SK-N-SH treated with all-trans-retinoic acid at 6 μM for 48 hours (cell line): ENCODE measurements around the gene CCR6.

Experiments
- ARNTL ChIP-seq: fragments of 450-650 bp; formaldehyde crosslinking; IDR thresholded peaks from 2 replicates; pipeline ENCODE4 v1.5.0; 2020; ENCODE audit warnings: low read depth, mild to moderate bottlenecking, moderate library complexity, borderline replicate concordance
- PPARA ChIP-seq: fragments of 250-450 bp; sonication (Bioruptor Pico); IDR thresholded peaks from 2 replicates; pipeline ENCODE4 v1.5.0; 2020; ENCODE audit warnings: mild to moderate bottlenecking, borderline replicate concordance
- SNAI2 ChIP-seq: fragments of 250-450 bp; sonication (Bioruptor Pico); IDR thresholded peaks from 2 replicates; pipeline ENCODE4 v1.5.0; 2020; ENCODE audit warnings: mild to moderate bottlenecking, moderate library complexity
- ZFP3 ChIP-seq: fragments of 250-450 bp; sonication (Bioruptor Pico); IDR thresholded peaks from 2 replicates; pipeline ENCODE4 v1.5.0; 2020; ENCODE audit warnings: mild to moderate bottlenecking, moderate library complexity
- TF ChIP-seq, protein P1 (sequence below): fragments of 250-450 bp; sonication (Bioruptor Pico); IDR thresholded peaks from 2 replicates; pipeline ENCODE4 v1.5.0; 2020; ENCODE audit warnings: mild to moderate bottlenecking, moderate library complexity
- TF ChIP-seq, protein P2 (sequence below): fragments of 250-450 bp; sonication (Bioruptor Pico); IDR thresholded peaks from 2 replicates; pipeline ENCODE4 v1.5.1; 2020; ENCODE audit warnings: low read depth, mild to moderate bottlenecking, moderate library complexity
- TF ChIP-seq, protein P3 (sequence below): fragments of 250-450 bp; sonication (Bioruptor Pico); IDR thresholded peaks from 2 replicates; pipeline ENCODE4 v1.8.0; 2020; ENCODE audit warnings: mild to moderate bottlenecking, moderate library complexity, borderline replicate concordance
- TF ChIP-seq, protein P4 (sequence below): fragments of 250-450 bp; sonication (Bioruptor Pico); IDR thresholded peaks from 2 replicates; pipeline ENCODE4 v1.5.1; 2021; ENCODE audit warnings: mild to moderate bottlenecking, moderate library complexity

DNA sequence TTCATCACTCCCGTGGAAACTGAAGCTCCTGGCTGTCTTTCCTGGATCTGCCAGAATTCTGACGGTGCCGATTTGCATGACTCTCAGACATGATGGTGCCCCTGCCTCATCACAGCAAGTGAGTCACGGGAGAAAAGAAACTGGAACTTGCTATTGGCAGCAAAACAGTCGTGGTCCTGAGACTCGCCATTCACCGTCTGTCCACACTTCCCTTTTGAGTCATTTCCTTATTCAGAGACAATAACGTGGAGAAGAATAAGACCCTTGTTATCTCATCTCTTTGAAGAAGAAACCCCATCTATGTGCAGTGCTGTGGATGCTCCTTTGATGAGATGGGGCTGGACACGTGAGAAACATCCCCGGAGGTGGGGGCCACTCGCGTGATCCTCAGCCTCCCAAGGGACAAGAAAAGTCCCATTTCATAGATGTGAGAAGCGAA is 30.6 kb downstream of the CCR6 start:
- no peak for TF ChIP-seq ARNTL (CRISPR knock-in tag)
- TF ChIP-seq, protein P1, sequence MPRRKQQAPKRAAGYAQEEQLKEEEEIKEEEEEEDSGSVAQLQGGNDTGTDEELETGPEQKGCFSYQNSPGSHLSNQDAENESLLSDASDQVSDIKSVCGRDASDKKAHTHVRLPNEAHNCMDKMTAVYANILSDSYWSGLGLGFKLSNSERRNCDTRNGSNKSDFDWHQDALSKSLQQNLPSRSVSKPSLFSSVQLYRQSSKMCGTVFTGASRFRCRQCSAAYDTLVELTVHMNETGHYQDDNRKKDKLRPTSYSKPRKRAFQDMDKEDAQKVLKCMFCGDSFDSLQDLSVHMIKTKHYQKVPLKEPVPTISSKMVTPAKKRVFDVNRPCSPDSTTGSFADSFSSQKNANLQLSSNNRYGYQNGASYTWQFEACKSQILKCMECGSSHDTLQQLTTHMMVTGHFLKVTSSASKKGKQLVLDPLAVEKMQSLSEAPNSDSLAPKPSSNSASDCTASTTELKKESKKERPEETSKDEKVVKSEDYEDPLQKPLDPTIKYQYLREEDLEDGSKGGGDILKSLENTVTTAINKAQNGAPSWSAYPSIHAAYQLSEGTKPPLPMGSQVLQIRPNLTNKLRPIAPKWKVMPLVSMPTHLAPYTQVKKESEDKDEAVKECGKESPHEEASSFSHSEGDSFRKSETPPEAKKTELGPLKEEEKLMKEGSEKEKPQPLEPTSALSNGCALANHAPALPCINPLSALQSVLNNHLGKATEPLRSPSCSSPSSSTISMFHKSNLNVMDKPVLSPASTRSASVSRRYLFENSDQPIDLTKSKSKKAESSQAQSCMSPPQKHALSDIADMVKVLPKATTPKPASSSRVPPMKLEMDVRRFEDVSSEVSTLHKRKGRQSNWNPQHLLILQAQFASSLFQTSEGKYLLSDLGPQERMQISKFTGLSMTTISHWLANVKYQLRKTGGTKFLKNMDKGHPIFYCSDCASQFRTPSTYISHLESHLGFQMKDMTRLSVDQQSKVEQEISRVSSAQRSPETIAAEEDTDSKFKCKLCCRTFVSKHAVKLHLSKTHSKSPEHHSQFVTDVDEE = no peak
- TF ChIP-seq, protein P2, sequence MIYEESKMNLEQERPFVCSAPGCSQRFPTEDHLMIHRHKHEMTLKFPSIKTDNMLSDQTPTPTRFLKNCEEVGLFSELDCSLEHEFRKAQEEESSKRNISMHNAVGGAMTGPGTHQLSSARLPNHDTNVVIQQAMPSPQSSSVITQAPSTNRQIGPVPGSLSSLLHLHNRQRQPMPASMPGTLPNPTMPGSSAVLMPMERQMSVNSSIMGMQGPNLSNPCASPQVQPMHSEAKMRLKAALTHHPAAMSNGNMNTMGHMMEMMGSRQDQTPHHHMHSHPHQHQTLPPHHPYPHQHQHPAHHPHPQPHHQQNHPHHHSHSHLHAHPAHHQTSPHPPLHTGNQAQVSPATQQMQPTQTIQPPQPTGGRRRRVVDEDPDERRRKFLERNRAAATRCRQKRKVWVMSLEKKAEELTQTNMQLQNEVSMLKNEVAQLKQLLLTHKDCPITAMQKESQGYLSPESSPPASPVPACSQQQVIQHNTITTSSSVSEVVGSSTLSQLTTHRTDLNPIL (CRISPR knock-in tag) = no peak
- TF ChIP-seq, protein P3, sequence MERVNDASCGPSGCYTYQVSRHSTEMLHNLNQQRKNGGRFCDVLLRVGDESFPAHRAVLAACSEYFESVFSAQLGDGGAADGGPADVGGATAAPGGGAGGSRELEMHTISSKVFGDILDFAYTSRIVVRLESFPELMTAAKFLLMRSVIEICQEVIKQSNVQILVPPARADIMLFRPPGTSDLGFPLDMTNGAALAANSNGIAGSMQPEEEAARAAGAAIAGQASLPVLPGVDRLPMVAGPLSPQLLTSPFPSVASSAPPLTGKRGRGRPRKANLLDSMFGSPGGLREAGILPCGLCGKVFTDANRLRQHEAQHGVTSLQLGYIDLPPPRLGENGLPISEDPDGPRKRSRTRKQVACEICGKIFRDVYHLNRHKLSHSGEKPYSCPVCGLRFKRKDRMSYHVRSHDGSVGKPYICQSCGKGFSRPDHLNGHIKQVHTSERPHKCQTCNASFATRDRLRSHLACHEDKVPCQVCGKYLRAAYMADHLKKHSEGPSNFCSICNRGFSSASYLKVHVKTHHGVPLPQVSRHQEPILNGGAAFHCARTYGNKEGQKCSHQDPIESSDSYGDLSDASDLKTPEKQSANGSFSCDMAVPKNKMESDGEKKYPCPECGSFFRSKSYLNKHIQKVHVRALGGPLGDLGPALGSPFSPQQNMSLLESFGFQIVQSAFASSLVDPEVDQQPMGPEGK = no peak
- TF ChIP-seq, protein P4, sequence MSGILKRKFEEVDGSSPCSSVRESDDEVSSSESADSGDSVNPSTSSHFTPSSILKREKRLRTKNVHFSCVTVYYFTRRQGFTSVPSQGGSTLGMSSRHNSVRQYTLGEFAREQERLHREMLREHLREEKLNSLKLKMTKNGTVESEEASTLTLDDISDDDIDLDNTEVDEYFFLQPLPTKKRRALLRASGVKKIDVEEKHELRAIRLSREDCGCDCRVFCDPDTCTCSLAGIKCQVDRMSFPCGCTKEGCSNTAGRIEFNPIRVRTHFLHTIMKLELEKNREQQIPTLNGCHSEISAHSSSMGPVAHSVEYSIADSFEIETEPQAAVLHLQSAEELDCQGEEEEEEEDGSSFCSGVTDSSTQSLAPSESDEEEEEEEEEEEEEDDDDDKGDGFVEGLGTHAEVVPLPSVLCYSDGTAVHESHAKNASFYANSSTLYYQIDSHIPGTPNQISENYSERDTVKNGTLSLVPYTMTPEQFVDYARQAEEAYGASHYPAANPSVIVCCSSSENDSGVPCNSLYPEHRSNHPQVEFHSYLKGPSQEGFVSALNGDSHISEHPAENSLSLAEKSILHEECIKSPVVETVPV (CRISPR knock-in tag) = no peak
- no peak for TF ChIP-seq ZFP3 (CRISPR knock-in tag)
- no peak for TF ChIP-seq PPARA (CRISPR knock-in tag)
- TF ChIP-seq SNAI2 (CRISPR knock-in tag) = no peak
